Neural cell (in vitro differentiated cells): ENCODE results near the gene LRRK2. TPM values are rescaled to one million over a fixed set of nuclear protein-coding genes. Genes with fewer than 3 reads are reported as not detected.

ENCODE experiments used
- H2AFZ ChIP-seq: fragments of 200-600, 300-800 bp; sonication (generic), shearing (Covaris generic); 2 replicates; pipeline ENCODE4 v1.6.0; 2014; ENCODE audit warnings: low read depth, mild to moderate bottlenecking, antibody characterized with exemption, low read length, moderate library complexity
- H3F3A ChIP-seq: fragments of 200-600 bp; shearing (Covaris generic); 2 replicates; pipeline ENCODE4 v1.6.1; 2016; ENCODE audit warnings: mild to moderate bottlenecking, moderate library complexity, mixed read lengths, antibody characterized with exemption, low read length; ENCODE audit not compliant: insufficient read depth, poor library complexity, severe bottlenecking
- H3K27ac ChIP-seq: fragments of 200-600, 300-800 bp; sonication (generic), shearing (Covaris generic); 2 replicates; pipeline ENCODE4 v1.5.1; 2014; ENCODE audit warnings: mild to moderate bottlenecking, low read length, moderate library complexity
- H3K27me3 ChIP-seq: fragments of 300-800, 200-600 bp; sonication (generic), shearing (Covaris generic); 2 replicates; pipeline ENCODE4 v1.6.0; 2014; ENCODE audit warnings: mild to moderate bottlenecking, low read depth, low read length, moderate library complexity; ENCODE audit not compliant: insufficient read depth
- H3K36me3 ChIP-seq: fragments of 300-800, 200-600 bp; sonication (generic), shearing (Covaris generic); 2 replicates; pipeline ENCODE4 v1.5.1; 2014; ENCODE audit warnings: mild to moderate bottlenecking, antibody characterized with exemption, low read length, moderate library complexity; ENCODE audit not compliant: insufficient read depth
- H3K4me2 ChIP-seq: fragments of 300-800, 200-600 bp; sonication (generic), shearing (Covaris generic); 2 replicates; pipeline ENCODE4 v1.6.0; 2014; ENCODE audit warnings: mild to moderate bottlenecking, low read length
- H3K4me3 ChIP-seq: fragments of 300-800, 200-600 bp; sonication (generic), shearing (Covaris generic); 2 replicates; pipeline ENCODE4 v1.5.1; 2014; ENCODE audit warnings: mild to moderate bottlenecking, low read length, moderate library complexity
- H3K79me2 ChIP-seq: fragments of 200-600 bp; shearing (Covaris generic); replicated peaks from 2 replicates; pipeline ENCODE4 v1.6.0; 2014; ENCODE audit warnings: mild to moderate bottlenecking, low read length, moderate library complexity; ENCODE audit not compliant: insufficient read depth
- H3K9ac ChIP-seq: fragments of 300-800, 200-600 bp; sonication (generic), shearing (Covaris generic); 2 replicates; pipeline ENCODE4 v1.6.1; 2016; ENCODE audit warnings: mild to moderate bottlenecking, low read length, mixed read lengths
- H3K9me2 ChIP-seq: fragments of 200-600 bp; shearing (Covaris generic); 2 replicates; pipeline ENCODE4 v1.6.1; 2016; ENCODE audit warnings: mild to moderate bottlenecking, low read length, mixed read lengths; ENCODE audit not compliant: insufficient read depth
- H3K9me3 ChIP-seq: fragments of 200-600, 300-800 bp; sonication (generic), shearing (Covaris generic); 2 replicates; pipeline ENCODE4 v1.6.1; 2016; ENCODE audit warnings: mild to moderate bottlenecking, mixed run types, low read length, moderate library complexity, mixed read lengths
- H4K20me1 ChIP-seq: fragments of 200-600 bp; shearing (Covaris generic); 2 replicates; pipeline ENCODE4 v1.6.1; 2016; ENCODE audit warnings: mild to moderate bottlenecking, mixed run types; ENCODE audit not compliant: insufficient read depth
- CTCF ChIP-seq: fragments of 450-650 bp; IDR thresholded peaks from 2 replicates; pipeline ENCODE4 v1.5.1; 2014; ENCODE audit warnings: antibody characterized with exemption, mild to moderate bottlenecking, moderate library complexity; ENCODE audit not compliant: poor library complexity, severe bottlenecking
- EP300 ChIP-seq: fragments of 450-650 bp; conservative IDR thresholded peaks from 2 replicates; pipeline ENCODE4 v1.6.1; 2014; ENCODE audit warnings: antibody characterized with exemption, mild to moderate bottlenecking, moderate library complexity; ENCODE audit not compliant: poor library complexity, severe bottlenecking
- EZH2 ChIP-seq: fragments of 200-600, 300-800 bp; shearing (Covaris generic), sonication (generic); IDR thresholded peaks from 2 replicates; pipeline ENCODE4 v1.6.1; 2014; ENCODE audit warnings: antibody characterized with exemption, low read length, borderline replicate concordance, mild to moderate bottlenecking; ENCODE audit not compliant: insufficient read depth, poor library complexity, severe bottlenecking
- MXI1 ChIP-seq: fragments of 450-650 bp; conservative IDR thresholded peaks from 2 replicates; pipeline ENCODE4 v1.6.1; 2014; ENCODE audit warnings: antibody characterized with exemption, mild to moderate bottlenecking; ENCODE audit not compliant: poor library complexity, severe bottlenecking
- POLR2AphosphoS5 ChIP-seq: IDR thresholded peaks from 2 replicates; pipeline ENCODE4 v1.6.1; 2012
- RAD21 ChIP-seq: fragments of 450-650 bp; conservative IDR thresholded peaks from 2 replicates; pipeline ENCODE4 v1.6.1; 2014; ENCODE audit warnings: antibody characterized with exemption, mild to moderate bottlenecking, moderate library complexity
- REST ChIP-seq: IDR thresholded peaks from 2 replicates; pipeline ENCODE4 v1.6.1; 2012; ENCODE audit warnings: borderline replicate concordance
- SMC3 ChIP-seq: fragments of 450-650 bp; conservative IDR thresholded peaks from 2 replicates; pipeline ENCODE4 v1.6.1; 2014; ENCODE audit warnings: antibody characterized with exemption, mild to moderate bottlenecking, moderate library complexity; ENCODE audit not compliant: poor library complexity
- TAF1 ChIP-seq: IDR thresholded peaks from 2 replicates; pipeline ENCODE4 v1.6.1; 2012; ENCODE audit warnings: low read depth
- polyA plus RNA-seq: library from polyadenylated mRNA; depleted of rRNA; stranded (reverse); fragments of >200 nt; gene quantifications from 2 replicates; pipeline ENCODE4 v1.2.3, GENCODE V29; 2014

LRRK2 gene
- polyA plus RNA-seq, 1 donor from 2014 or later, result 0.54 TPM

- H3K27me3 ChIP-seq, result no peaks in the 10 kb centered on the region
- no peak overlapping the region for H3K9ac ChIP-seq
- no peak for TF ChIP-seq REST
- no peak for TF ChIP-seq RAD21
- TF ChIP-seq MXI1, result no peak
- no peak for TF ChIP-seq TAF1
- TF ChIP-seq SMC3, result no peak
- no peak for TF ChIP-seq EP300
- no peak for TF ChIP-seq EZH2
- no peak for TF ChIP-seq CTCF
- TF ChIP-seq POLR2AphosphoS5, result no peak
- H2AFZ ChIP-seq, result no peak overlapping the region
- no peak overlapping the region for H3K4me3 ChIP-seq
- no peaks in the 10 kb centered on the region for H3F3A ChIP-seq
- H3K4me2 ChIP-seq, result no peak overlapping the region
- no peak overlapping the region for H3K27ac ChIP-seq
- no peaks in the 10 kb centered on the region for H3K9me3 ChIP-seq
- H3K79me2 ChIP-seq, result no peaks in the 10 kb centered on the region
- no peaks in the 10 kb centered on the region for H3K9me2 ChIP-seq
- no peaks in the 10 kb centered on the region for H3K36me3 ChIP-seq
- no peaks in the 10 kb centered on the region for H4K20me1 ChIP-seq
Observed at GRCh38 chr12:40197590-40197989, 27.2 kb upstream of the LRRK2 start.

- H3K4me3 ChIP-seq, result no peak overlapping the region
- no peak overlapping the region for H3K4me2 ChIP-seq
- H3K79me2 ChIP-seq, result no peaks in the 10 kb centered on the region
- no peaks in the 10 kb centered on the region for H3K9me3 ChIP-seq
- H2AFZ ChIP-seq, result no peak overlapping the region
- H3K9me2 ChIP-seq, result no peaks in the 10 kb centered on the region
- H3K27ac ChIP-seq, result no peak overlapping the region
- H3F3A ChIP-seq, result no peaks in the 10 kb centered on the region
- no peaks in the 10 kb centered on the region for H4K20me1 ChIP-seq
- H3K9ac ChIP-seq, result no peak overlapping the region
- TF ChIP-seq RAD21, result no peak
- no peak for TF ChIP-seq TAF1
- TF ChIP-seq CTCF, result no peak
- TF ChIP-seq EZH2, result no peak
- TF ChIP-seq REST, result no peak
- TF ChIP-seq EP300, result no peak
- TF ChIP-seq POLR2AphosphoS5, result no peak
- no peak for TF ChIP-seq MXI1
- no peak for TF ChIP-seq SMC3
- H3K27me3 ChIP-seq, result no peaks in the 10 kb centered on the region
- no peaks in the 10 kb centered on the region for H3K36me3 ChIP-seq
Observed at GRCh38 chr12:40198601-40199000, 26.2 kb upstream of the LRRK2 start.
